ENCODE data around the gene CCDC9.
A peak's percentile ranks its signal among the peaks of the same experiment; 100 is the strongest.
"Not testable (repeated sequence)": the region's sequence is repeated elsewhere in the genome, so short reads cannot be mapped to it uniquely, and the experiment has no call there.

CCDC9 gene

DNA sequence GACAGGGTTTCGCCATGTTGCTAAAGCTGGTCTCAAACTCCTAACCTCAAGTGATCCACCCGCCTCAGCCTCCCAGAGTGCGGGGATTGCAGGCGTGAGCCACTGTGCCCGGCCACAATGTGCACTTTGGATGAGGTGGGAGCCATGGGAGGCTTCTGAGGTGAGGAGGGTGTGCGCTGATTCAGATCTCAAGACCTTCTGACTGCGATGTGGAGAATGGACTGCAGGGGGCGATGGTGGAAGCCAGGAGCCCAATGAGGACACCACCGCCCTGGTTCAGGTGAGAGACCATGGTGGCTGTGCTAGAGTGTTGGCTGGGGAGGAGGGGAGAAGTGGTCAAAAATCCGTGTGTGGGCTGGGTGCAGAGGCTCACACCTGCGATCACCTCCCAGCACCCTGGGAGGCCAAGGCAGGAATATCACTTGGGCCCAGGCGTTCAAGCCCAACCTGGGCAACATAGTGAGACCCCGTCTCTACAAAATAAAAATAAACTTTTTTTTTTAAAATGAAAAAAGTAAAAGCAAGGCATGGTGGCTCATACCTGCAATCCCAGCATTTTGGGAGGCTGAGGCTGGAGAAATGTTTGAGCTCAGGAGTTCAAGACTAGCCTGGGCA, 24.0 kb downstream of the CCDC9 start:
- FAIRE-seq, result no peak
- DNase-seq (ENCODE audit: insufficient read length, low spot score), result no peak

DNA sequence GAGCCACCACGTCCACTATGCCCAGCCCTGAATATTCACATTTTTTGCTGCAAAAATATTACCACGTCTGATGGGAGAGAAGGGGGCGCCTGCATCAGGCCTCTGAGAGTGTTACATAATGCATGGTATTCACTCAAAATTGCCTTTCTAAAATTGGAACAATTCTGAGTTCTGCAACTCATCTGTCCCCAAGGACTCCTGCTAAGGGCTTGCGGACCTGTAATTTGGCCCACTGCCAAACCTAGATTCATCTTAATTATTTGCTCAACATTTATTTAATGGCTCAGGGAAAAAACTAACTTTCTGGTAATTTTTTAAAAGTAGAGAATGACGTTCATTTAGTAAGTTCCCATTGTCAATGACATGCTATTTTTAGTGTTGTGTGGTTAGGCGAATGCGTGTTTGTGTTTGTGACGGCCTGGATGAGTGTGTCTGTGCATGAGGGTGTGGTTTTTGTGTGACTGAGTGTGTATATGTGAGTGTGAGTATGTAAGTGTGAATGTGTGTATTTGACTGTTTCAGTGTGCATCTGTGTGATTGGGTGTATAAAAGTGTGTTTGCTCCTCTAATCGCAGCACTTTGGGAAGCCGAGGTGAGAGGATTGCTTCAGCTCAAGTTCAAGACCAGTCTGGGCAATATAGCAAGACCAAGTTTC, 27.2 kb downstream of the CCDC9 start:
- DNase-seq (ENCODE audit: insufficient read length, low spot score) (no peak), FAIRE-seq (peak; percentile 23)

DNA sequence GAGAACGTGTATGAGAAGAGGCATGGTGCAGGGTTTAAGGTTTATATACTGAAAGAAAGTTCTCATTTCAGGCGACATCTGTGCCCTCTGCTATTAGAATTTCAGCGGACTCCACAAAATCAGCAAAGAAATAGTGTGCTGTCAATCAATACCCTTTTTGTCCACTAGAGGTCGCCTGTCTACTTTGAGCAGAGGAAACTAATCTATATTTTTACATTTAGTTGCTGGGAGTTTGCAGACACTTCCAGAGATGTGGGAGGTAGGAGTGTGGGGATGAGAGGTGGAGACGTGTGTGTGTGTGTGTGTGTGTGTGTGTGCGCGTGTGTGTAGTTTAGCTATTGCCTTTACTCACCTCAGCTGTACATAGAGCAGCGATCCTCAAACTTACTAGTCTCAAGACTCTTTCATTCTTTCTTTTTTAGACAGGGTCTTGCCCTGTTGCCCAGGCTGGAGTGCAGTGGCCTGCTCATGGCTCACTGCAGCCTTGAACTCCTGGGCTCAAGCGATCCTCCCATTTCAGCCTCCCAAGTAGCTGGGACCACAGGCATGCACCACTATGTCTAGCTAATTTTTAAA, 28.1 kb downstream of the CCDC9 start:
- no peak for FAIRE-seq
- peak; percentile 48 for DNase-seq (ENCODE audit: insufficient read length, low spot score)

DNA sequence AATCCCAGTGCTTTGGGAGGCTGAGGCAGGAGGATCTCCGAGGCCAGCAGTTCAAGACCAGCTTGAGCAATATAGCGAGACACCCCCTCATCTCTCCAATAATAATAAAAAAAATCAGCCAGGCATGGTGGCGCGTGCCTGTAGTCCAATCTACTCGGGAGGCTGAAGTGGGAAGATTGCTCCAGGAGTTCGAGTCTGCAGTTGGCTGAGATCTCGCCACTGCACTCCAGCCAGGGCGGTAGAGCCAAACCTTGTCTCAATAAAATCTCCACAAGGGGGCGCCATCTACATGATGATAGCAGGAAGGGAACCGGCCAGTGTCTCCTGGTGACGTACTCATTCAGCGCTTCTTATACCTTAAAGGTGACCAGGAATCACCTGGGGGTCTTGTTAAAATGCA, 39.7 kb downstream of the CCDC9 start:
- peak; percentile 70 for FAIRE-seq

DNA sequence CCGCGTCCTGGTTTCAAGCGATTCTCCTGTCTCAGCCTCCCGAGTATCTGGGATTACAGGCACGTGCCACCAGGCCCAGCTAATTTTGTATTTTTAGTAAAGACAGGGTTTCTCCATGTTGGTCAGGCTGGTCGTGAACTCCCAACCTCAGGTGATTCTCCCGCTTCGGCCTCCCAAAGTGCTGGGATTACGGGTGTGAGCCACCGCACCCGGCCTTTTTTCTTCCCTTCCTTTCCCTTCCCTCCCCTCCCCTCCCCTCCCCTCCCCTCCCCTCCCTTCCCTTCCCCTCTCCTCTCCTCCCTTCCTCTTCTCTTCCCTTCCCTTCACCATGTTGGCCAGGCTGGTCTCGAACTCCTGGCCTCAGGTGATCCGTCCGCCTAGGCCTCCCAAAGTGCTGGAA, 44.5 kb downstream of the CCDC9 start:
- FAIRE-seq; DNase-seq (ENCODE audit: insufficient read length, low spot score): not testable (repeated sequence)

More for the DNA sequence above, 39.7 kb downstream of the CCDC9 start:
- peak; percentile 75 for DNase-seq (ENCODE audit: insufficient read length, low spot score)

DNA sequence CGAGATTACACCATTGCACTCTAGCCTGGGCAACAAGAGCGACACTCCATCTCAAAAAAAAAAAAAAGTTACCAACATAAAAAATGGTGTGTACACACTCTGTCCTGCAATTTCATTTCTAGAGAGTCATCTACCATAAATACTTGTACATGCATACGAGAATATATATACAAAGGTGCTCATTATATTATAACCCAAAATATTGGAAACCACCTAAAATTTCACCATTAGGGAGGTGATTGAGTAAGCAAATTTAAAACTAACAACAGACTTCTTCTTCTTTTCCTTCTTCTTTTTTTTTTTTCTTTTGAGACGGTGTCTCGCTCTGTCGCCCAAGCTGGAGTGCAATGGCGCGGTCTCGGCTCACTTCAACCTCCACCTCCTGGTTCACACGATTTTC, 45.9 kb downstream of the CCDC9 start:
- DNase-seq (ENCODE audit: insufficient read length, low spot score) (no peak), FAIRE-seq (no peak)

DNA sequence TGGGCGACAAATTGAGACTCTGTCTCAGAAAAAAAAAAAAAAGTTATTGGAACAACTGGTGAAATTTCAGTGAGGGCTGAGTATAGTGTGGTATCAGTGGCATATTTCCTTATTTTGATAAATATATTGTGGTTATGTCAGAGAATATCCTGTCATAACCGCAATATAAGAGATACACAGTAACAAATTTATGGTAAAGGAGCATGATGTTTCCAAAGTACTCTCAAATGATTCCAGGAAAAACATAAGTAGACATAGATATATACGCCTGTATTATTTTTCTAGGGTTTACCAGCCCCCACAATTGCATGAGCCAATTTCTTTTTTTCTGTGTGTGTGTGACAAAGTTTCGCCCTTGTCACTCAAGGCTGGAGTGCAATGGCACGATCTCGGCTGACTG, 47.6 kb downstream of the CCDC9 start:
- DNase-seq (ENCODE audit: insufficient read length, low spot score) (no peak), FAIRE-seq (no peak)

DNA sequence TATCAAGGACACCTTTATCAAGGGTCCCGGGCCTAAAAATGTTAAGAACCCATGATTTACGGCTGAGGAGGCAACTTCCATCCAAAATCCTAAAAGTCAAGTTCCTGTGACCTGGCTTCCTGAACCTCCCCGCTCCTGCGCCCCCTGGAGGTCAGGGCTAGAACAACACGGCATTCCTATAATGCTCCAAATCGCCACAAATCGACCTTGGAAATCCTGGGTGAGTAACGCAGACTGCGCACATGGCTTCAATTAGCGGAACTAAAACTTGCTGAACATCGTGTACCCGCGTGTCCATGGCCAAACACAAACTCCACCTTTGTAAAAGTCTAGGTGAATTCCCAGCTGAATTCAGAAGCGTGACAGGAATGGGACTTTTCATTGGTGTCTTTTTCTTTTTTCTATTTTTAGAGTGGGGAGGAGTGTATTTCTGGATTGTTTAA, 49.0 kb downstream of the CCDC9 start:
- DNase-seq (ENCODE audit: insufficient read length, low spot score) (peak; percentile 77), FAIRE-seq (peak; percentile 88)

DNA sequence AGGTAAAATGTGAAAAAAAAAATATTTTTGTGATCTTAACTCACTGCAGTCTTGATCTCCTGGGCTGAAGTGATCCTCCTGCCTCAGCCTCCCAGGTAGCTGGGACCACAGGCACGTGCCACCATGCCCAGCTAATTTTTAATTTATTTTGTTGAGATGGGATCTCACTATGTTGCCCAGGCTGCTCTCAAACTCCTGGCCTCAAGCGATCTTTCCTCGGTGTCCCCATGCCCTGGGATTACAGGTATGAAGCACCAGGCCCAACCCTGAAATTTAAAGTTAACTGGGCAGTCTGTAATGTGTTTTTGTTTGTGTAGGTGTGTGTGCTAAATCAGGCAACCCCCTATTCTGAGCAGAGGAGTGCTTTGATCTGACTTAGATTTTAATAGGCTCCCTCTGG, 50.0 kb downstream of the CCDC9 start:
- FAIRE-seq (no peak), DNase-seq (ENCODE audit: insufficient read length, low spot score) (no peak)

DNA sequence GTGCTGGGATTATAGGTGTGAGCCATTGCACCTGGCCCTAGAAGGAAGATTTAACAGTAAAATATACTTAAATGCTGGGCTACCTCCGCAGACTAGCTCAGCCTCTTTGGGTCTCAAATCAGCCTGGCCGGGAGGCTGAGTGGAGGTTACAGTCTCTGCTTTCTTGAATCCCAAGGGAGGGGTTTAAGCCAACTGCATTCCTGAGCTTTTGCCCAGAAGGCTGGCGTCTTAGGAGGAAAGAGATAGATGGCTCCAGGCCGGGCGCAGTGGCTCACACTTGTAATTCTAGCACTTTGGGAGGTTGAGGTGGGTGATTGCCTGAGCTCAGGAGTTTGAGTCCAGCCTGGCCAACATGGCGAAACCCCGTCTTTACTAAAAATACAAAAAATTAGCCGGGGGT, 52.7 kb downstream of the CCDC9 start:
- no peak for DNase-seq (ENCODE audit: insufficient read length, low spot score)
- FAIRE-seq, result no peak

DNA sequence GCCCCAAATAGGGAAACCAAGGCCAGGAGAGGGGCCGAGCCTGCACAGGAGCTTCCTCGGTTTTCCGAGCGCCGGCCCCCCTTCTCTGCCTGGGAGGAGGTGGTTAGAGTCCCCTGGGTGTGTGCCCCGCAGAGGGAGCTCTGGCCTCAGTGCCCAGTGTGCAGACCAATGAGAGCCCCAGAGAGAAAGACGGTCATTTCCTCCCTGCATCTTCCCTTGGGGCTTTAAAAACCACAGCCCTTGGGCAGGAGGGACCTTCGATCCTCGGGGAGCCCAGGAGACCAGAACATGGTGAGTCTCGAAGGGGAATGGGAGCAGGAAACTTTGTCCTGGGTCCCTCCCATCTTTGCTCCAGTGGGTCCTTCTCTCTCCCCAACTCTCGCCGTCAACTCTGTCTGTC, 53.3 kb downstream of the CCDC9 start, which contains the start of gene C5AR1:
C5AR1 (plus strand) TSS at position 254 of the 400 bp plus-strand sequence; CDS start at position 289, 35 bp downstream.
- DNase-seq (ENCODE audit: insufficient read length, low spot score) (no peak), FAIRE-seq (no peak)

DNA sequence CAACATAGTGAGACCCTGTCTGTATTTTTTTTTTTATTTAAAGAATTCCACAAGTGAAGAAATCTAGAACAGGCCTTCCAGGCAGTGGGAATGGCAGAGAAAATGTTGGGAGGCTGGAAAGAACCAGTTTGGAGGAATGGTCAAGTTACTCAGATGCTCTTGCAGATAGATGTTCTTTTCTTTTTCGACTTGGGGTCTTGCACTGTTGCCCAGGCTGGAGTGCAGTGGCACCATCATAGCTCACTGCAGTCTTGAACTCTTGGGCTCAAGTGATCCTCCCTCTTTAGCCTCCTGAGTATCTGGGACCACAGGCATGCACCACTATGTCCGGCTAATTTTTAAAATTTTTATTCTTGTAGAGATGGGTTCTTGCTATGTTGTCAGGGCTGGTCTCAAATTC, 54.0 kb downstream of the CCDC9 start:
- DNase-seq (ENCODE audit: insufficient read length, low spot score) (no peak), FAIRE-seq (no peak)

DNA sequence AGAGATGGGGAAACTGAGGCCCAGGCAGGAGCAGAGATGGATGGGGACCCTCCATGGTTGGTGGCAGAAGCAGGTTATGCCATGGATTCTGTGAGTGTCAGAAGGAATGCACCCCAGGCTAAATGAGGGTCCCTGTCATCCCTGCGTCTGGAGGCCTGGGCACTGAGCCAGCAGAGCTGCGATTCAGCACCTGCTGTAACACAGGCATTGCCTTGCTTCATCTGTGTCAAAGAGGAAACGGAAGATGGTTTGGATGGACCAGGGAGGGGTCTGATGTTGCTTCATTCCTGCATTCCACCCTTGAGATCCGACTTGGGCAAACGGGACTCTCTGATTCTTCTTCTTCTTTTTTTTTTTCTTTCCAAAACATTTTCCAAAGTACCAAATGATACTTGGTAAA, 54.5 kb downstream of the CCDC9 start:
- FAIRE-seq (no peak), DNase-seq (ENCODE audit: insufficient read length, low spot score) (peak; percentile 57)

DNA sequence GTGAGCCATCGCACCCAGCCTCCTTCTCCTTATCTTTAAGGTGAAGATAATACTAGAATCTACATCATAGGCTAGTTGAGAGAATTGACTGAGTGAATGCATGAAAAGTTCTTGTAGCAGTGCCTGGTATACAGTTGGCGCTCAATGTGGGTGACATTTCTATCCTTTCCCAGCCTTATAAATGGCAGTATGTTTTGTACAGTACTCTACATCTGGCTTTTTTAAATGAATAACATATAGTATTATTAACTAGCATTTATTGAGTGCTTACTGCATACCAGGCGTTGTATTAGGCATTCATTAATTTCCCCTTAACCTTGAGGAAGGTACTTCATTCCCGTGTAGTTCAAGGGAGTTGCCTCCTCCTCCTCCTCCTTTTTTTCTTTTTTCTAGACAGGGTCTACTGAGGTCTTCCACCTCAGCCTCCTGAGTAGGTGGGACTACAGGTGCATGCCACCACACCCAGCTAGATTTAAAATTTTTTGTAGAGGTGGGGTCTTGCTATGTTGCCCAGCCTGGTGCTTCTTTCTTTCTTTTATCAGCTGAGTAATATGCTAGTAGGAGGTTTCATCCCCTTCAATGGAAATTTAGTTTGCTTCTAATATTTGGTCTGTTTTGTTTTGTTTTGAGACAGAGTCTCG, 56.2 kb downstream of the CCDC9 start:
- DNase-seq (ENCODE audit: insufficient read length, low spot score), result no peak
- FAIRE-seq, result no peak

DNA sequence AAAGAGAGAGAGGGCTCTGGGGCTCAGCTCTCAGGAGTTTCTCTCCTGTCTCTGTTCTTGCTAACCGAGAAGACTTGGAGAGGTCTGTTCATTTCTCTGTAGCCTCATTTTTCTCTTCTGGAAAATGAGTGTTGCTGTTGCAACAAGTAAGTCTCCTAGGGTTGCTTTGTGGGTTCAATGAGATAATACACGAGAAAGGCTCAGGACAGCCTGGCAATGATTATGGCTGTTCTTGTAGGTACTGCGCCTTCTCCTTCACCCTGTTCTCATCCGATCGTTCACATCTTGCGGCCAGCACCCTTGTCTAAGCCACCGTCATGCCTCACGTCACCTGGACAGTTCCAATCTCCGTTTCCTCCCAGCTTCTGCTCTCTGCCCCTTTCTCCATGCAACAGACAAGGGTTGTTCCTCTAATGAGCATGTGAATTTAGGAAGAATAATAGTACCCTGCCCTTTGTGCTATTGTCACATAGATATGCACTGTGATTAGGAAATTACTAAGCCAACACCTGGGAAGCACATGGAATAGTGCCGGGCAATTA, 57.5 kb downstream of the CCDC9 start:
- DNase-seq (ENCODE audit: insufficient read length, low spot score) (no peak), FAIRE-seq (no peak)

DNA sequence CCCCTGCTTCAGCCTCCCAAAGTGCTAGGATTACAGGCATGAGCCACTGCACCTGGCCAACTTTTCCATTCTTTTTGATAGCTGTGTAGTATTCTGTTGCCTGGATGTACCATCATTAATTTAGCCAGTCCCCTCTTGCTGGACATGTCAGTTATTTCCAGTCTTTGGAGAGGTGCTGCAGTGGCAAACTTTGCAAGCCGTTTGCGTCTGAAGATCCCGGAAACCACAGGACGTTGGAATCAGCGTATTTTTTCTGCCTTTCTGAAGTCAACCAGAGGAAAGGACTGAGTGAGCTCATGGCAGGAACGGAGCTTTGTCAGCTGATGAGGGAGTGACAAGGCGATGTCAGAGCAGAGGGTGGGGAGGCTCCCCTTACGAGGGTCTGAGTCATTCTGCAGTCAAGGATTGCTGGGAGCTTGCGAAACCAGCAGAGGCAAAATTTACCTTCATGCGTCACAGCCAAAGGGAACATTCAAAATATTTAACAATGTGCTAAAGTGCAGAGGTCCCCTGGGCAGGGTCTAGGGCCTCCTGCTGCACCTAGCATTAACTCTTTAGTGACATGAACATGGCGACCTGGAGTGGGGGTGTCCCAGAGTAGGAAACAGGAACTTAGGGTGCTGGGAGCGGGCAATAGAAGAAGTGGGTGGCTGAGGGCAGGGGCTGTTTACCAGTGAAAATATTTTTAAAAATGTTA, 58.9 kb downstream of the CCDC9 start:
- FAIRE-seq, result peak; percentile 13
- DNase-seq (ENCODE audit: insufficient read length, low spot score), result peak; percentile 93

DNA sequence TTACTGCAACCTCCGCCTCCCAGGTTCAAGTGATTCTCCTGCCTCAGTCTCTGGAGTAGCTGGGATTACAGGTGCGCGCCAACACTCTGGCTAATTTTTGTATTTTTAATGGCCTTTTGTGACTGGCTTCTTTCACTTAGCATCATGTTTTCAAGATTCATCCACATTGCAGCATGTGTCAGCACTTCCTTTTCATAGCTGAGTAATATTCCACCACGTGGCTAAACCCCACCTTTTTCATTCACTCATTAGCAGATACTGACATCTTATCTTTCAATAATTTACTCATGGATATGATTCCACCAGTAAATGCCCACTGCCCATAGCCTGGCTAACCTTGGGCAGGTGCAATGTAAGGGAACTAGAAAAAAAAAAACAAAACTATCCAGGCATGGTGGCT, 60.2 kb downstream of the CCDC9 start:
- no peak for DNase-seq (ENCODE audit: insufficient read length, low spot score)
- FAIRE-seq, result no peak

DNA sequence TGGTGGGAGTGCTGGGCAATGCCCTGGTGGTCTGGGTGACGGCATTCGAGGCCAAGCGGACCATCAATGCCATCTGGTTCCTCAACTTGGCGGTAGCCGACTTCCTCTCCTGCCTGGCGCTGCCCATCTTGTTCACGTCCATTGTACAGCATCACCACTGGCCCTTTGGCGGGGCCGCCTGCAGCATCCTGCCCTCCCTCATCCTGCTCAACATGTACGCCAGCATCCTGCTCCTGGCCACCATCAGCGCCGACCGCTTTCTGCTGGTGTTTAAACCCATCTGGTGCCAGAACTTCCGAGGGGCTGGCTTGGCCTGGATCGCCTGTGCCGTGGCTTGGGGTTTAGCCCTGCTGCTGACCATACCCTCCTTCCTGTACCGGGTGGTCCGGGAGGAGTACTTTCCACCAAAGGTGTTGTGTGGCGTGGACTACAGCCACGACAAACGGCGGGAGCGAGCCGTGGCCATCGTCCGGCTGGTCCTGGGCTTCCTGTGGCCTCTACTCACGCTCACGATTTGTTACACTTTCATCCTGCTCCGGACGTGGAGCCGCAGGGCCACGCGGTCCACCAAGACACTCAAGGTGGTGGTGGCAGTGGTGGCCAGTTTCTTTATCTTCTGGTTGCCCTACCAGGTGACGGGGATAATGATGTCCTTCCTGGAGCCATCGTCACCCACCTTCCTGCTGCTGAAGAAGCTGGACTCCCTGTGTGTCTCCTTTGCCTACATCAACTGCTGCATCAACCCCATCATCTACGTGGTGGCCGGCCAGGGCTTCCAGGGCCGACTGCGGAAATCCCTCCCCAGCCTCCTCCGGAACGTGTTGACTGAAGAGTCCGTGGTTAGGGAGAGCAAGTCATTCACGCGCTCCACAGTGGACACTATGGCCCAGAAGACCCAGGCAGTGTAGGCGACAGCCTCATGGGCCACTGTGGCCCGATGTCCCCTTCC, 63.9 kb downstream of the CCDC9 start:
- DNase-seq (ENCODE audit: insufficient read length, low spot score) (no peak), FAIRE-seq (no peak)

Measured in HTR-8/SVneo (cell line).